Upper lobe of left lung (tissue), 6 donors: ENCODE data around the gene RNF207. TPM values are rescaled to one million over a fixed set of nuclear protein-coding genes. Genes with fewer than 3 reads are reported as not detected.
A peak's percentile ranks its signal among the peaks of the same experiment; 100 is the strongest.

ENCODE experiments used
- ATAC-seq, 2 donors: fragments of 200-7000 bp; cut with Tn5 transposase; one replicate each; pipeline ENCODE4 v1.9.1; 2022; ENCODE audit warnings: mild to moderate bottlenecking in 2 of 2, moderate library complexity in 2 of 2; ENCODE audit not compliant: low FRiP score in 2 of 2
- DNase-seq, 2 donors: peaks; one replicate each; pipeline ENCODE4 v3.0.0-alpha.2; 2019 to 2020
- H3K27ac ChIP-seq, 4 donors: fragments of 200-600 bp; sonication (generic); one replicate each; pipeline ENCODE4 v1.5.1; 2016 to 2019
- H3K27me3 ChIP-seq, 4 donors: fragments of 200-600 bp; sonication (generic); one replicate each; pipeline ENCODE4 v1.5.1; 2017 to 2019
- H3K36me3 ChIP-seq, 4 donors: fragments of 200-600 bp; sonication (generic); one replicate each; pipeline ENCODE4 v1.5.1; 2016 to 2019
- H3K4me1 ChIP-seq, 4 donors: fragments of 200-600 bp; sonication (generic); one replicate each; pipeline ENCODE4 v1.5.1; 2018 to 2019
- H3K4me3 ChIP-seq, 4 donors: fragments of 200-600 bp; sonication (generic); one replicate each; pipeline ENCODE4 v1.5.1; 2017 to 2019; ENCODE audit warnings: mild to moderate bottlenecking in 2 of 4, moderate library complexity in 1 of 4
- H3K9me3 ChIP-seq, 4 donors: fragments of 200-600 bp; sonication (generic); one replicate each; pipeline ENCODE4 v1.5.1; 2018 to 2019
- EP300 ChIP-seq, 4 donors: sonication (generic); formaldehyde crosslinking; IDR thresholded peaks; one replicate each; pipeline ENCODE4 v1.5.1; 2017; ENCODE audit warnings: antibody characterized with exemption in 4 of 4, control low read depth in 2 of 4
- POLR2A ChIP-seq, 4 donors: fragments of 450-650 bp; IDR thresholded peaks; one replicate each; pipeline ENCODE4 v1.5.1; 2016 to 2017; ENCODE audit warnings: antibody characterized with exemption in 4 of 4, mild to moderate bottlenecking in 2 of 4
- POLR2AphosphoS5 ChIP-seq, 2 donors: sonication (generic); formaldehyde crosslinking; IDR thresholded peaks; one replicate each; pipeline ENCODE4 v1.5.1; 2017; ENCODE audit warnings: antibody characterized with exemption in 2 of 2
- WGBS, 2 donors: methylation state at CpG; one replicate each; pipeline ENCODE4 v1.1.5; 2017 to 2018; 5-methylcytosine and 5-hydroxymethylcytosine counted together
- total RNA-seq, 6 donors: library from RNA; depleted of rRNA in 4 of 6; stranded (reverse); fragments of >200 nt in 4 of 6; gene quantifications; one replicate each; pipeline versions ENCODE4 v1.1.0 to v1.2.1, GENCODE V29; 2016 to 2021
- TF ChIP-seq, protein P1 (sequence below), 6 experiments: fragments of 450-650 bp in 4 of 6; fragments of 200-600 bp in 2 of 6; sonication (generic) in 2 of 6; IDR thresholded peaks; one replicate each; pipeline ENCODE4 v1.5.1; 2016 to 2019; ENCODE audit warnings: antibody characterized with exemption in 6 of 6
- donor health status: DM: no; HTN: no; CAD: no; lungs with moderate emphysema.
- donor health status: DM: no; HTN: yes; CAD: no; lungs with severe emphysema.

Gene RNF207
- total RNA-seq, 6 donors from 2014 or later = 9.8 to 85.9 (median 18.3) TPM

GRCh38 chr1:6253380-6253779, 47.5 kb downstream of the RNF207 start:
- Histone ChIP-seq H3K4me1 (peaks cover 0 to 13% (median 8%) of the 10 kb centered on the region in 4 donors), H3K27ac (no peak overlapping the region), H3K36me3 (peaks cover 0 to 6% (median 0%) of the 10 kb centered on the region in 4 donors), H3K9me3 (no peaks in the 10 kb centered on the region), H3K27me3 (peaks cover 0 to 17% (median 7%) of the 10 kb centered on the region in 4 donors), H3K4me3 (no peak overlapping the region)
- 89 to 93% methylated on average over 3 to 8 of the region's 9 CpGs for WGBS, 2 donors
- no peak for DNase-seq
- no peak for ATAC-seq
- TF ChIP-seq POLR2AphosphoS5 (IDR thresholded peaks at IDR 0.05) = no peak
- TF ChIP-seq EP300 (IDR thresholded peaks at IDR 0.05) = no peak
- TF ChIP-seq POLR2A (IDR thresholded peaks at IDR 0.05) = no peak
- TF ChIP-seq, protein P1, sequence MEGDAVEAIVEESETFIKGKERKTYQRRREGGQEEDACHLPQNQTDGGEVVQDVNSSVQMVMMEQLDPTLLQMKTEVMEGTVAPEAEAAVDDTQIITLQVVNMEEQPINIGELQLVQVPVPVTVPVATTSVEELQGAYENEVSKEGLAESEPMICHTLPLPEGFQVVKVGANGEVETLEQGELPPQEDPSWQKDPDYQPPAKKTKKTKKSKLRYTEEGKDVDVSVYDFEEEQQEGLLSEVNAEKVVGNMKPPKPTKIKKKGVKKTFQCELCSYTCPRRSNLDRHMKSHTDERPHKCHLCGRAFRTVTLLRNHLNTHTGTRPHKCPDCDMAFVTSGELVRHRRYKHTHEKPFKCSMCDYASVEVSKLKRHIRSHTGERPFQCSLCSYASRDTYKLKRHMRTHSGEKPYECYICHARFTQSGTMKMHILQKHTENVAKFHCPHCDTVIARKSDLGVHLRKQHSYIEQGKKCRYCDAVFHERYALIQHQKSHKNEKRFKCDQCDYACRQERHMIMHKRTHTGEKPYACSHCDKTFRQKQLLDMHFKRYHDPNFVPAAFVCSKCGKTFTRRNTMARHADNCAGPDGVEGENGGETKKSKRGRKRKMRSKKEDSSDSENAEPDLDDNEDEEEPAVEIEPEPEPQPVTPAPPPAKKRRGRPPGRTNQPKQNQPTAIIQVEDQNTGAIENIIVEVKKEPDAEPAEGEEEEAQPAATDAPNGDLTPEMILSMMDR (IDR thresholded peaks at IDR 0.05) = no peak

- Histone ChIP-seq H3K27ac (no peak overlapping the region), H3K27me3 (peaks cover 0 to 6% (median 2%) of the 10 kb centered on the region in 4 donors), H3K36me3 (peaks cover 0 to 6% (median 0%) of the 10 kb centered on the region in 4 donors), H3K4me3 (no peak overlapping the region), H3K4me1 (peaks cover 2 to 10% (median 8%) of the 10 kb centered on the region in 4 donors), H3K9me3 (no peaks in the 10 kb centered on the region)
- ATAC-seq = no peak
- WGBS, 2 donors = 86 to 90% methylated on average over 6 to 16 of the region's 16 CpGs
- TF ChIP-seq POLR2AphosphoS5 (IDR thresholded peaks at IDR 0.05) = no peak
- peak in 1 of 2 donors; percentile 80 for DNase-seq
Observed at GRCh38 chr1:6254691-6255090, 48.8 kb downstream of the RNF207 start.

DNA sequence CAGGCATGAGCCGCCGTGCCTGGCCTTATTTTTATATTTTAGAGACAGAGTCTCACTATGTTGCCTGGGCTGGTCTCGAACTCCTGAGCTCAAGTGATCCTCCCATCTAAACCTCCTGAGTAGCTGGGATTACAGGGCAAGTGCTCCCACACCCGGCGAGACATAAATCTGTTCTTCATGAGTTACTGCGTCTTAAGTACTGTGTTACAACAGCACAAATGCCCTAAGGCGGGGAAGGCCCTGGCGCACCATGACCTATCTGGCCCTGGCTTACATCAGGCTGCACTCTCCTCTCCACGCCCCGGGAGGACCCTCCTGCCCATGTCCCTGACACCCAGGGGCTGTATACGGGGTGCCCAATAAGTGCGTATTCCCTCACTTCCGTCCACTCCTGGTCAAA, 50.7 kb downstream of the RNF207 start:
- TF ChIP-seq EP300 (IDR thresholded peaks at IDR 0.05) (no peak), POLR2AphosphoS5 (IDR thresholded peaks at IDR 0.05) (no peak), POLR2A (IDR thresholded peaks at IDR 0.05) (no peak)
- TF ChIP-seq, protein P1 (IDR thresholded peaks at IDR 0.05) = no peak
- Histone ChIP-seq H3K4me3 (no peak overlapping the region), H3K9me3 (no peaks in the 10 kb centered on the region), H3K4me1 (peaks cover 12 to 25% (median 22%) of the 10 kb centered on the region in 4 donors), H3K27me3 (peaks cover 0 to 9% (median 3%) of the 10 kb centered on the region in 4 donors), H3K36me3 (peaks cover 0 to 6% (median 0%) of the 10 kb centered on the region in 4 donors), H3K27ac (no peak overlapping the region)
- 89% methylated on average over 12 to 13 of the region's 13 CpGs for WGBS, 2 donors
- ATAC-seq (no peak), DNase-seq (no peak)

DNA sequence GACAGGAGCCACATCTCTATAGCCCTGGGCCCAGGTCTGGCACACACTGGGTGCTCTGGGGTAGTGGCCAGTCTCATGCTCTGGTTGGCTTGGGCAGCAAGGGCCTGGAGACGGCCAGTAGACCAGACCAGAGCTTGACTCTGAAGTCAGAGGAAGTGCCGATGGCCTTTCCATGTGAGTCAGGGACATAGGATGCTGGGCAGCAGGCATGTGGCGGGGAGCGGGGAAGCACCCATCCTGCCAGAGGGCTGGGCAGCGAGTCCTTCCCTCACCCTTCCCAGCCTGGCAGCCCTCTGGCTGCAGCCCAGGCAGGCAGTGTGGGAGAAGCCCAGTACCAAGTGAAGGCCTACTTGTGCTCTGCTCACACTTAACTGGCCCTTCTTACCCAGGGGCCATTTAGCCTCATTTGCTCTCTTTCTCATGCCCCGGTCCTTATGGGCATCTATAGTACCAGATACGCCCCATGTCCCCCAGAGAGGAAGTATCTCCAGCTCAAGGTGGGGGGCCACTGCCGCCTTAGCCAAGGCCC, 51.7 kb downstream of the RNF207 start:
- WGBS, 2 donors = 77 to 85% methylated on average over 4 to 8 of the region's 8 CpGs
- Histone ChIP-seq H3K27ac (no peak overlapping the region), H3K27me3 (peaks cover 0 to 9% (median 5%) of the 10 kb centered on the region in 4 donors), H3K36me3 (peaks cover 0 to 6% (median 0%) of the 10 kb centered on the region in 4 donors), H3K4me1 (peaks cover 14 to 28% (median 24%) of the 10 kb centered on the region in 4 donors), H3K9me3 (no peaks in the 10 kb centered on the region), H3K4me3 (no peak overlapping the region)
- DNase-seq (peak in 1 of 2 donors; percentile 57), ATAC-seq (no peak)
- TF ChIP-seq, protein P1 (IDR thresholded peaks at IDR 0.05) = no peak
- TF ChIP-seq EP300 (IDR thresholded peaks at IDR 0.05) (no peak), POLR2AphosphoS5 (IDR thresholded peaks at IDR 0.05) (no peak), POLR2A (IDR thresholded peaks at IDR 0.05) (no peak)

GRCh38 chr1:6258675-6259074, 52.8 kb downstream of the RNF207 start:
- DNase-seq (no peak), ATAC-seq (no peak)
- no peak for TF ChIP-seq POLR2A (IDR thresholded peaks at IDR 0.05)
- no peak for TF ChIP-seq EP300 (IDR thresholded peaks at IDR 0.05)
- TF ChIP-seq, protein P1 (IDR thresholded peaks at IDR 0.05) = no peak
- no peak for TF ChIP-seq POLR2AphosphoS5 (IDR thresholded peaks at IDR 0.05)
- 80 to 93% methylated on average over 3 to 10 of the region's 10 CpGs for WGBS, 2 donors
- Histone ChIP-seq H3K9me3 (no peaks in the 10 kb centered on the region), H3K27me3 (peaks cover 0 to 9% (median 5%) of the 10 kb centered on the region in 4 donors), H3K27ac (no peak overlapping the region), H3K36me3 (peaks cover 0 to 2% (median 0%) of the 10 kb centered on the region in 4 donors), H3K4me3 (no peak overlapping the region), H3K4me1 (peaks cover 16 to 28% (median 24%) of the 10 kb centered on the region in 4 donors)
